ENCODE results near the gene ING1. TPM values are rescaled to one million over a fixed set of nuclear protein-coding genes. Genes with fewer than 3 reads are reported as not detected.

Gene ING1
- total and polyA plus RNA-seq, 2 of the 4 experiments (the other 2 are of a cell fraction), result 9.1 to 13.5 TPM

DNA sequence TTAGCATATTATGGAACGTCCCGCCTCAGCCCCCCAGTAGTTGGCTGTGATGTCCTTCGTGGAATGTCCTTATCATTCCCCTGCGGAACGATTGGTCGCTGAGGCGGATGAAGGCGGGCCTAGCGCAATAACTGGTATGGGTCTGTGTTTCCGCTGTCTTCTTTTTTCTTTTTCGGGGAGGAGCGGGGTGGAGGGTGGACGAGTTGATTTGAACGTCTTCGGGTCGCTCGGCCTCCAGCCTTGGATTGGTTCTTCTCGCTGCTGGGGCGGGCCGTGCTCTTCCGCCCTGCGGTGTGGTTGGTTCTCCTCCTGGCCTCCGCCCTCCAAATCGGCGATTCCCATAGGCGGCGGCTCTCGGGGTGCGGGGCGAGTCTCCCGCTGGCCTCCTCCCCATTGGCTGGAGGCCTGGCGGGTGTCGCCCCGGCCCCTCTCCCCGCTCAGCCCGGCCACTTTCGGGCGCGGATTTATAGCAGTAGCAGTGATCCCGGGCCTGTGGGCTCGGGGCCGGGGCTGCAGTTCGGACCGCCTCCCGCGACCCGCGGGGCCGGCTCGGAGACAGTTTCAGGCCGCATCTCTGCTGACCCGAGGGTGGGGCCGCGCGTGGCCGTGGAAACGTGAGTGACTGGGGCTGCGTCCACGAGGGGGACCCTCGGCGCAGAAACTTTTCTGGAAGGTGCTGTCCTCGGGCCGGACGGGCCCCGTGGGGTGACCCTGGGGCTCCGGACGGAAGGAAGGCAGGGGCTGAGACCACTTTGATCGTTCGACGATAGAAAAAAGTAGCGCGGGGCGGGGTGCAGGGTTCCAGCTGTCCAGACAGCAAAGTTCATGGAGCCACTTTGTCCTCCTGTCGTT, 2.1 kb downstream of the ING1 start (continued):
- TF ChIP-seq, protein P1, sequence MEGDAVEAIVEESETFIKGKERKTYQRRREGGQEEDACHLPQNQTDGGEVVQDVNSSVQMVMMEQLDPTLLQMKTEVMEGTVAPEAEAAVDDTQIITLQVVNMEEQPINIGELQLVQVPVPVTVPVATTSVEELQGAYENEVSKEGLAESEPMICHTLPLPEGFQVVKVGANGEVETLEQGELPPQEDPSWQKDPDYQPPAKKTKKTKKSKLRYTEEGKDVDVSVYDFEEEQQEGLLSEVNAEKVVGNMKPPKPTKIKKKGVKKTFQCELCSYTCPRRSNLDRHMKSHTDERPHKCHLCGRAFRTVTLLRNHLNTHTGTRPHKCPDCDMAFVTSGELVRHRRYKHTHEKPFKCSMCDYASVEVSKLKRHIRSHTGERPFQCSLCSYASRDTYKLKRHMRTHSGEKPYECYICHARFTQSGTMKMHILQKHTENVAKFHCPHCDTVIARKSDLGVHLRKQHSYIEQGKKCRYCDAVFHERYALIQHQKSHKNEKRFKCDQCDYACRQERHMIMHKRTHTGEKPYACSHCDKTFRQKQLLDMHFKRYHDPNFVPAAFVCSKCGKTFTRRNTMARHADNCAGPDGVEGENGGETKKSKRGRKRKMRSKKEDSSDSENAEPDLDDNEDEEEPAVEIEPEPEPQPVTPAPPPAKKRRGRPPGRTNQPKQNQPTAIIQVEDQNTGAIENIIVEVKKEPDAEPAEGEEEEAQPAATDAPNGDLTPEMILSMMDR (conservative IDR thresholded peaks at IDR 0.05; ENCODE audit: low read depth, low read length), result no peak

DNA sequence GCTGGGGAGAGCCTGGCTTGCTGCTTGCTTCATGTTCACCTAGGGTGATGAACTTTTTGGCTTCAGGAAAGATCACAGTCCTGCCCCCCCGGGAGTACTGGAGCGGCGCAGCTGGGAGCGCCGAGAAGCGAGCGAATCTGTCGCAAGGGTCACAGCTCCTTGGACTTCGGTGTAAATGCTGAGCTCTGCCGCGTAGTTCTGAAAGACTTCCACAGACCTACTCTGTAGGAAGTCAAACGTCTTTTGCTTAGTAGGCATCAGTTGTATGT, 2.7 kb downstream of the ING1 start:
- Histone ChIP-seq H3K9me3 (ENCODE audit: control insufficient read depth, insufficient read depth, low read length) (no peaks in the 10 kb centered on the region), H4K91ac (ENCODE audit: insufficient read depth, low read depth, low read length) (no peak overlapping the region), H2BK20ac (ENCODE audit: low read depth, low read length) (no peak overlapping the region), H3K23ac (ENCODE audit: low read depth, low read length) (peak overlapping the region; percentile 20), H3K4ac (ENCODE audit: low read depth, low read length) (peak overlapping the region; percentile 59), H2AK5ac (ENCODE audit: low read depth, low read length) (peak overlapping the region; percentile 38; the same call in 1 of the 2 replicates), H3K14ac (replicated peaks; ENCODE audit: low read depth, low read length) (peak overlapping the region; percentile 54), H3K27ac (ENCODE audit: insufficient read depth, low read length) (peak overlapping the region; percentile 67), H4K20me1 (ENCODE audit: insufficient read depth, low read length) (peaks cover 41% of the 10 kb centered on the region), H3K79me1 (ENCODE audit: low read depth in 1 of 2, low read length in 2 of 2) (peaks cover 9 to 44% of the 10 kb centered on the region in 2 experiments), H4K5ac (ENCODE audit: low read depth, low read length) (no peak overlapping the region), H3K18ac (ENCODE audit: low read depth, low read length) (no peak overlapping the region), H4K8ac (ENCODE audit: low read depth in 2 of 2, low read length in 2 of 2) (no peak overlapping the region), H3K4me1 (ENCODE audit: control insufficient read depth, insufficient read depth, low read length) (no peaks in the 10 kb centered on the region; the same call in 1 of the 2 replicates), H3K36me3 (ENCODE audit: control insufficient read depth, insufficient read depth, low read length) (peaks cover 8% of the 10 kb centered on the region), H3K56ac (ENCODE audit: extremely low read depth, insufficient read depth, low read length) (peak overlapping the region; percentile 62), H3K4me3 (ENCODE audit: insufficient read depth, low read depth, low read length) (peak overlapping the region; percentile 90), H2BK5ac (ENCODE audit: low read depth, low read length, poor library complexity, severe bottlenecking) (peak overlapping the region; percentile 57), H3K4me2 (ENCODE audit: low read depth, low read length) (peak overlapping the region; percentile 93), H2AFZ (replicated peaks; ENCODE audit: low read length, poor library complexity) (peak overlapping the region; percentile 95), H3K9ac (ENCODE audit: low read depth, low read length) (peak overlapping the region; percentile 79), H2AK9ac (replicated peaks; ENCODE audit: low read depth, low read length, poor library complexity) (peak overlapping the region; percentile 94), H3K27me3 (ENCODE audit: control insufficient read depth, insufficient read depth, low read length) (no peaks in the 10 kb centered on the region), H2BK15ac (ENCODE audit: low read depth, low read length) (no peak overlapping the region), H3K9me1 (ENCODE audit: insufficient read depth, low read length) (peaks cover 3% of the 10 kb centered on the region; the same call in 1 of the 2 replicates), H2BK120ac (ENCODE audit: low read depth, low read length) (no peak overlapping the region)
- dilution Hi-C loops (cut with HindIII; ENCODE audit: low sequenced_read_pairs, unreplicated experiment) (no loop called here), in situ Hi-C loops (cut with MboI; ENCODE audit: low sequenced_read_pairs) (loop anchor here (5.0 kb wide), 1 partner anchor 91 kb away; no protein-coding TSS in a partner anchor), intact Hi-C loops (cut with micrococcal nuclease) (loop anchor here (1.0 to 5.0 kb wide), 2 partner anchors 41 to 103 kb away; no protein-coding TSS in a partner anchor)
- 0% methylated on average over 8 of the region's 12 CpGs; no CpG with 5 or more reads in 1 of the 2 experiments for WGBS, 2 experiments (ENCODE audit: extremely low coverage in 2 of 2, insufficient read length in 1 of 2)
- ChIA-PET POLR2A (ENCODE audit: unreplicated experiment) (no interaction called here), CTCF (interaction anchor here (0.6 kb wide), 1 partner anchor 445 kb away, joined by 5 read pairs; no protein-coding TSS in a partner anchor)
- ATAC-seq (ENCODE audit: low read depth), result no peak
- TF ChIP-seq MAZ (IDR thresholded peaks at IDR 0.05; ENCODE audit: borderline replicate concordance, low read depth, low read length) (no peak), CEBPB (IDR thresholded peaks at IDR 0.05; ENCODE audit: low read depth, low read length) (0 out of 2 replicates have a peak, but pooled peaks have one; percentile 8)
- TSS peak; percentile 26 for BruUV-seq (replicated peaks)
- no peak for DNase-seq

Data from IMR-90 (cell line).